ENCODE measurements around the gene PER3.

DNA sequence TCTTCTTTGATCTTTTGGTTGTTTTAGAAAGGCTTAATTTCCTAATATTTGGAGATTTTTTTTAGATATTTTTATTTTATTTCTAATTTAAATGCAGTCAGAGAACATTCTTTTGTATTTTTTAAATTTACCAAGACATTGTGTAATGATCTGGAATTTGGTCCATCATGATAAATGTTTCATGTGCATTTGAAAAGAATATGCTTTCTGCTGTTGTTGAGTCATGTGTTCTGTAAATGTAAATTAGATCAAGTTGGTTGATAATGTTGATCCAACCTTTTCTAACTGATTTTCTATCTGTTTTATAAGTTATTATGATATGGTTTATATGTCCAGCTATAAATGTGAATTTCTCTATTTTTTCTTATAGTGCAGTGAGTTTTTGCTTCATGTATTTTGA, 48.9 kb downstream of the PER3 start:
- TF ChIP-seq CTCF (IDR thresholded peaks at IDR 0.05; ENCODE audit: poor library complexity, severe bottlenecking): no peak
- TF ChIP-seq RAD21 (conservative IDR thresholded peaks at IDR 0.05): no peak
- TF ChIP-seq POLR2AphosphoS5 (IDR thresholded peaks at IDR 0.05): no peak
- TF ChIP-seq EZH2 (IDR thresholded peaks at IDR 0.05; ENCODE audit: borderline replicate concordance, insufficient read depth, low read length, poor library complexity, severe bottlenecking): no peak

All from neural cell (in vitro differentiated cells).